ENCODE results near the gene TNFAIP8.

GRCh38 chr5:119328753-119329602 is 26.8 kb upstream of the TNFAIP8 start:
- TF ChIP-seq GATA2 (IDR thresholded peaks at IDR 0.05; ENCODE audit: low read depth, low read length) (no peak), GATA3 (IDR thresholded peaks at IDR 0.05; ENCODE audit: low read depth, low read length) (no peak)
